PC-3 (cell line): ENCODE measurements around the gene TSHZ3. TPM values are rescaled to one million over a fixed set of nuclear protein-coding genes. Genes with fewer than 3 reads are reported as not detected.

Source experiments
- ATAC-seq: fragments of 200-7000 bp; cut with Tn5 transposase; 2 replicates; pipeline ENCODE4 v1.9.1; 2020; ENCODE audit warnings: mild to moderate bottlenecking, moderate library complexity
- BruUV-seq: library from RNA; stranded (reverse); fragments of 400-500 nt; replicated peaks from 2 replicates; lab custom pipeline; 2021; lab: Mats Ljungman, UMichigan
- CTCF ChIA-PET: fragments of 300-600 bp; sonication (Branson Sonifier 250); formaldehyde crosslinking; loops from one replicate; lab custom pipeline; 2022; ENCODE audit warnings: antibody characterized with exemption; lab: Charles Lee
- POLR2A ChIA-PET: fragments of 300-600 bp; sonication (Branson Sonifier 250); formaldehyde crosslinking; loops from one replicate; lab custom pipeline; 2022; ENCODE audit warnings: antibody characterized with exemption; ENCODE audit not compliant: unreplicated experiment; lab: Charles Lee
- DNase-seq: peaks from one replicate; pipeline ENCODE4 v3.0.0-alpha.2; 2015
- H2AFZ ChIP-seq: fragments of 300-600 bp; sonication (generic); 2 replicates; pipeline ENCODE4 v1.6.0; 2016; ENCODE audit warnings: antibody characterized with exemption, low read length
- H3F3A ChIP-seq: fragments of 300-600 bp; sonication (generic); one replicate; pipeline ENCODE4 v1.6.0; 2017; ENCODE audit warnings: antibody characterized with exemption, low read length, control low read depth, mild to moderate bottlenecking; ENCODE audit not compliant: unreplicated experiment
- H3K27ac ChIP-seq: fragments of 300-600 bp; sonication (generic); 2 replicates; pipeline ENCODE4 v1.5.1; 2016; ENCODE audit warnings: mild to moderate bottlenecking, low read length
- H3K27me3 ChIP-seq: fragments of 300-600 bp; sonication (generic); 2 replicates; pipeline ENCODE4 v1.6.1; 2016; ENCODE audit warnings: low read length, mixed read lengths
- H3K36me3 ChIP-seq: fragments of 300-600 bp; sonication (generic); 2 replicates; pipeline ENCODE4 v1.6.1; 2016; ENCODE audit warnings: low read depth, mixed run types, low read length, mixed read lengths
- H3K4me1 ChIP-seq: fragments of 300-600 bp; sonication (generic); 2 replicates; pipeline ENCODE4 v1.5.1; 2016; ENCODE audit warnings: low read length; ENCODE audit not compliant: insufficient read depth
- H3K4me2 ChIP-seq: fragments of 300-600 bp; sonication (generic); 2 replicates; pipeline ENCODE4 v1.6.0; 2016; ENCODE audit warnings: low read length
- H3K4me3 ChIP-seq: fragments of 300-600 bp; sonication (generic); 2 replicates; pipeline ENCODE4 v1.5.1; 2016; ENCODE audit warnings: mild to moderate bottlenecking, low read length, mixed read lengths
- H3K79me2 ChIP-seq: fragments of 300-600 bp; sonication (generic); 2 replicates; pipeline ENCODE4 v1.6.1; 2017; ENCODE audit warnings: low read length, mixed read lengths
- H3K9ac ChIP-seq: fragments of 300-600 bp; sonication (generic); 2 replicates; pipeline ENCODE4 v1.6.0; 2016; ENCODE audit warnings: mild to moderate bottlenecking, low read length
- H3K9me2 ChIP-seq: fragments of 300-600 bp; sonication (generic); replicated peaks from 2 replicates; pipeline ENCODE4 v1.6.1; 2016; ENCODE audit warnings: mixed run types, low read length, mixed read lengths
- H3K9me3 ChIP-seq: fragments of 300-600 bp; sonication (generic); 2 replicates; pipeline ENCODE4 v1.6.1; 2016; ENCODE audit warnings: low read length, mixed read lengths
- H4K20me1 ChIP-seq: fragments of 300-600 bp; sonication (generic); 2 replicates; pipeline ENCODE4 v1.6.1; 2016; ENCODE audit warnings: low read length, mixed read lengths
- EZH2 ChIP-seq: fragments of 300-600 bp; sonication (generic); IDR thresholded peaks from one replicate; pipeline ENCODE4 v1.6.1; 2017; ENCODE audit warnings: antibody characterized with exemption, mild to moderate bottlenecking, low read length; ENCODE audit not compliant: unreplicated experiment
- EZH2phosphoT487 ChIP-seq: fragments of 300-600 bp; sonication (generic); IDR thresholded peaks from 2 replicates; pipeline ENCODE4 v1.6.1; 2018; ENCODE audit warnings: mild to moderate bottlenecking, antibody characterized with exemption, low read length, borderline replicate concordance
- intact Hi-C: fragments of 100-400 bp; cut with micrococcal nuclease; formaldehyde crosslinking; loops from 2 replicates; pipeline ENCODE4 v1.9.0; 2023
- total RNA-seq: library from RNA; depleted of rRNA; stranded (reverse); fragments of >200 nt; gene quantifications from 2 replicates; pipeline ENCODE4 v1.2.3, GENCODE V29; 2014
- TF ChIP-seq, protein P1 (sequence below): fragments of 300-600 bp; sonication (generic); conservative IDR thresholded peaks from 2 replicates; pipeline ENCODE4 v1.5.1; 2017; ENCODE audit warnings: antibody characterized with exemption, low read depth, mild to moderate bottlenecking, low read length

TSHZ3 gene
- total RNA-seq, 1 experiment from 2014 or later: 0.18 TPM

DNA sequence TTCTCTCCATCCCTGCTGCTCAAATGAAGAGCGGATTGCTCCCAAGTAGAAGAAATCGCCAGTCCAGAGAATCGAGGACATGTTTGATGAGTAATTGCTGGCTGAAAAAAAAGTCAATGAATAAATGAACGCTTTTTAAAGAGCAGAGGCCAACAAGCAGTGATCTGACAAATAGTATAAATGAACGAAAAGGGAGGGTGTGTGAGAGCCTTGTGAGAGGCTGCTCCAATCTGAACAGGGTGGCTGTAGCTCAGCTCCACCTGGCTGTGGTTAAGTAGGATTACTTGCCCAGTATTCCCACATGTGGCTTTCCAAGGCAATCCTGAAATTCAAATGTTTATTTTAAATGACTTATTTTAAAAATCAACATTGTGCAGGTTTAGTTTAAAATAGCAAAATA lies 117.1 kb downstream of the TSHZ3 start:
- Histone ChIP-seq H3K36me3 (no peaks in the 10 kb centered on the region), H3K27me3 (no peaks in the 10 kb centered on the region), H2AFZ (no peak overlapping the region), H3K4me3 (no peak overlapping the region), H3K9me3 (no peaks in the 10 kb centered on the region), H3K27ac (no peak overlapping the region), H3K79me2 (no peaks in the 10 kb centered on the region), H4K20me1 (no peaks in the 10 kb centered on the region), H3K4me1 (no peaks in the 10 kb centered on the region), H3K4me2 (no peak overlapping the region), H3K9me2 (no peaks in the 10 kb centered on the region), H3K9ac (no peak overlapping the region), H3F3A (no peaks in the 10 kb centered on the region)
- ChIA-PET POLR2A (no interaction called here), CTCF (no interaction called here)
- intact Hi-C loops: no loop called here
- DNase-seq: no peak
- TF ChIP-seq EZH2 (no peak), EZH2phosphoT487 (no peak)
- TF ChIP-seq, protein P1, sequence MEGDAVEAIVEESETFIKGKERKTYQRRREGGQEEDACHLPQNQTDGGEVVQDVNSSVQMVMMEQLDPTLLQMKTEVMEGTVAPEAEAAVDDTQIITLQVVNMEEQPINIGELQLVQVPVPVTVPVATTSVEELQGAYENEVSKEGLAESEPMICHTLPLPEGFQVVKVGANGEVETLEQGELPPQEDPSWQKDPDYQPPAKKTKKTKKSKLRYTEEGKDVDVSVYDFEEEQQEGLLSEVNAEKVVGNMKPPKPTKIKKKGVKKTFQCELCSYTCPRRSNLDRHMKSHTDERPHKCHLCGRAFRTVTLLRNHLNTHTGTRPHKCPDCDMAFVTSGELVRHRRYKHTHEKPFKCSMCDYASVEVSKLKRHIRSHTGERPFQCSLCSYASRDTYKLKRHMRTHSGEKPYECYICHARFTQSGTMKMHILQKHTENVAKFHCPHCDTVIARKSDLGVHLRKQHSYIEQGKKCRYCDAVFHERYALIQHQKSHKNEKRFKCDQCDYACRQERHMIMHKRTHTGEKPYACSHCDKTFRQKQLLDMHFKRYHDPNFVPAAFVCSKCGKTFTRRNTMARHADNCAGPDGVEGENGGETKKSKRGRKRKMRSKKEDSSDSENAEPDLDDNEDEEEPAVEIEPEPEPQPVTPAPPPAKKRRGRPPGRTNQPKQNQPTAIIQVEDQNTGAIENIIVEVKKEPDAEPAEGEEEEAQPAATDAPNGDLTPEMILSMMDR: no peak
- no peak for ATAC-seq
- BruUV-seq: no TSS peak

DNA sequence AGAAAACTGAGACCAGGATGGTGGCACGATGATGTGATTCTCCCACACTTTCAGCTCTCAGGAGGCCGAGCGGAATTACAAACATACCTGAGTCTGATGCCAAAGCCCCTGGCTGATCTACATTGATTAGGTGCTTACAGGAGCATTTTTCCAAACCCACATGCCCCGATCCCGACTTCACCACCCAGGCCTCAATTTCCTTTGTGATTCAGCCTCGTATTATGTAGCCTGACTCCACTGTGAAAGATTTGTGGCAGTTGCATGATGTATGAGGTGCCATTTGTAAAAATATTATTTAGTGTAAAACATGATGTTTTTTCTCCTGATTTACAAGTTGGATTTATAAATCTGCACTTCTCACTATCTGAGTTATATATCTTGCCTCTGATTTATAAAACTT lies 118.0 kb downstream of the TSHZ3 start:
- ChIA-PET POLR2A (no interaction called here), CTCF (no interaction called here)
- no peaks in the 10 kb centered on the region for H3K4me1 ChIP-seq
- no peak overlapping the region for H2AFZ ChIP-seq
- H3K27me3 ChIP-seq: no peaks in the 10 kb centered on the region
- no peaks in the 10 kb centered on the region for H3F3A ChIP-seq
- ATAC-seq (no peak), DNase-seq (no peak)
- H3K27ac ChIP-seq: no peak overlapping the region
- BruUV-seq: no TSS peak
- no peaks in the 10 kb centered on the region for H4K20me1 ChIP-seq
- TF ChIP-seq, protein P1: no peak
- TF ChIP-seq EZH2 (no peak), EZH2phosphoT487 (no peak)
- intact Hi-C loops: no loop called here
- H3K79me2 ChIP-seq: no peaks in the 10 kb centered on the region
- H3K9ac ChIP-seq: no peak overlapping the region
- no peak overlapping the region for H3K4me3 ChIP-seq
- H3K9me2 ChIP-seq: no peaks in the 10 kb centered on the region
- no peaks in the 10 kb centered on the region for H3K9me3 ChIP-seq
- H3K36me3 ChIP-seq: no peaks in the 10 kb centered on the region
- no peak overlapping the region for H3K4me2 ChIP-seq

DNA sequence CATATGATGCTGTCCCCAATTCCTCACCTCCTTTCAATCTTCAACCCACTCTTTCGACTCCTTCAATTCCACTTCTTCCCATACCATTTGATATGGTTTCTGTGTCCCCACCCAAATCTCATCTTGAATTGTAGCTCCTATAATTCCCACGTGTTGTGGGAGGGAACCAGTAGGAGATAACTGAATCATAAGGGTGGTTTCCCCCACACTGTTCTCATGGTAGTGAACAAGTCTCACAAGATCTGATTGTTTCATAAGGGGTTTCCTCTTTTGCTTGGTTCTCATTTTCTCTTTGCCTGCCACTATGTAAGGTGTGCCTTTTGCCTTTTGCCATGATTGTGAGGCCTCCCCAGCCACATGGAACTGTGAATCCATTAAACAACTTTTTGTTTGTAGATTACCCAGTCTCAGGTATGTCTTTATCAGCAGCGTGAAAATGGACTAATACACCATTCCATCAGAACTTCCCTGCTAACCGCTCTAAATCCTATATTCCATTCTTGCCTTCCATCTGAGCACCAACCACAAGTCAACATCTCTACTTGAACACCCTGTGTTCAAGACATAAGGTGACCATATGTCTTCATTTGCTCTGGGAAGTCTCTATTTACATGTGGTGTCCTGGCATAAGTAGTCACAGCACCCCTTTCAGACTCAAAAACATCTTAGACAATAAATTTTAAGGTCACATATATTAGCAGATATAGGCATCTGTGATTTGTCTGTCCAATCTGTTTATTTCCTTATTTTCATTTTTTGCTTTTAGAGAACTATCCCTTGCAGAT lies 122.9 kb downstream of the TSHZ3 start:
- TF ChIP-seq EZH2phosphoT487 (no peak), EZH2 (no peak)
- TF ChIP-seq, protein P1: no peak
- intact Hi-C loops: no loop called here
- no TSS peak for BruUV-seq
- POLR2A ChIA-PET: no interaction called here
- H3K36me3 ChIP-seq: no peaks in the 10 kb centered on the region
- no peak overlapping the region for H3K4me2 ChIP-seq
- ATAC-seq (no peak), DNase-seq (no peak)
- H3K27me3 ChIP-seq: no peaks in the 10 kb centered on the region
- no peaks in the 10 kb centered on the region for H3K9me3 ChIP-seq
- no peak overlapping the region for H3K9ac ChIP-seq
- H3K4me3 ChIP-seq: no peak overlapping the region
- no peaks in the 10 kb centered on the region for H3K9me2 ChIP-seq
- H3K4me1 ChIP-seq: no peaks in the 10 kb centered on the region
- H4K20me1 ChIP-seq: no peaks in the 10 kb centered on the region
- no peak overlapping the region for H2AFZ ChIP-seq
- H3F3A ChIP-seq: no peaks in the 10 kb centered on the region
- H3K27ac ChIP-seq: no peak overlapping the region
- CTCF ChIA-PET: no interaction called here
- H3K79me2 ChIP-seq: no peaks in the 10 kb centered on the region
